Endometrial microvascular endothelial cells (primary cell): ENCODE results near the gene HMCN2. TPM values are rescaled to one million over a fixed set of nuclear protein-coding genes. Genes with fewer than 3 reads are reported as not detected.
"Not testable (repeated sequence)": the region's sequence is repeated elsewhere in the genome, so short reads cannot be mapped to it uniquely, and the experiment has no call there.

Experiments used
- in situ Hi-C: cut with HindIII; loops from 2 replicates; pipeline ENCODE4 v1.10.0; 2017; ENCODE audit warnings: low sequenced_read_pairs, low pct_unique_long_range_greater_than_20kb; ENCODE audit errors: inconsistent ontology term
- total RNA-seq: library from RNA; depleted of rRNA; stranded (reverse); fragments of >200 nt; gene quantifications from one replicate; pipeline ENCODE4 v1.2.3, GENCODE V29; 2015; ENCODE audit errors: inconsistent ontology term

Gene HMCN2
- total RNA-seq, 1 donor from 2014 or later: not detected

DNA sequence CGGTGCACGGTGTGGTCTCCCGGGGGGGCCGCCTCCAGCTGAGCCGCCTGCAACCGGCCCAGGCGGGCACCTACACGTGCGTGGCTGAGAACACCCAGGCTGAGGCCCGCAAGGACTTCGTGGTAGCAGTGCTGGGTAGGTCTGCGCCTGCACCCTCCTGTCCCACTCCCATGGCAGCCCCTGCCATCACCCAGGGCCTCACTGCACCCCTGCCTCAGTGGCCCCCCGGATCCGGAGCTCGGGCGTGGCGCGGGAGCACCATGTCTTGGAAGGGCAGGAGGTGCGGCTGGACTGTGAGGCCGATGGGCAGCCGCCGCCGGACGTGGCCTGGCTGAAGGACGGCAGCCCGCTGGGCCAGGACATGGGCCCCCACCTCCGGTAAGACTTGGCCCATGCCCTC is 125.4 kb downstream of the HMCN2 start:
- in situ Hi-C loops: no loop called here

DNA sequence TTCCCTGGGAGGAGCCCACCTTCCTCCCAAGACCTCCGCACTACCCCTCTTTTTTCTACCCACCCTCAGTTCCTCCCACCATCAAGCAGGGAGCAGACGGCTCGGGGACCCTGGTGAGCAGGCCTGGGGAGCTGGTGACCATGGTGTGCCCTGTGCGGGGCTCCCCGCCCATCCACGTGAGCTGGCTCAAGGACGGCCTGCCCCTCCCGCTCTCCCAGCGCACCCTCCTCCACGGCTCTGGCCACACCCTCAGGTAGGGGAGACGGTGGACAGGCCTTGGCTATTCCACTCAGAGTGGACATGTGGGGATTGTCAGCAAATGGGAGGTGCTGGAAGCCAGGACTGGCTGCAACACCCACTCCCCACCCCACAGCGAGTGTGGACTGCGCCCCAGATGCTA is 126.3 kb downstream of the HMCN2 start:
- in situ Hi-C loops: no loop called here

DNA sequence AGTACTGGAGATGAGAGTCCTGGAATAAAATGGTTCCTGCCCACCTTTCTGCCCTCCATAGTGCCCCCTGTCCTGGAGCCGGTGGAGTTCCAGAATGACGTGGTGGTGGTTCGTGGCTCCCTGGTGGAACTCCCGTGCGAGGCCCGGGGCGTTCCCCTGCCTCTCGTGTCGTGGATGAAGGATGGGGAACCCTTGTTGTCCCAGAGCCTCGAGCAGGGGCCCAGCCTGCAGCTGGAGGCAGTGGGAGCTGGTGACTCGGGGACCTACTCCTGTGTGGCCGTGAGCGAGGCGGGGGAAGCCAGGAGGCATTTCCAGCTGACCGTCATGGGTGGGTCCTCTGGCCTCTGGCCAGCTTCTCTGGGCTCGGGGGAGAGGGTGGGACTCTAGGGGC is 128.1 kb downstream of the HMCN2 start:
- in situ Hi-C loops: no loop called here

DNA sequence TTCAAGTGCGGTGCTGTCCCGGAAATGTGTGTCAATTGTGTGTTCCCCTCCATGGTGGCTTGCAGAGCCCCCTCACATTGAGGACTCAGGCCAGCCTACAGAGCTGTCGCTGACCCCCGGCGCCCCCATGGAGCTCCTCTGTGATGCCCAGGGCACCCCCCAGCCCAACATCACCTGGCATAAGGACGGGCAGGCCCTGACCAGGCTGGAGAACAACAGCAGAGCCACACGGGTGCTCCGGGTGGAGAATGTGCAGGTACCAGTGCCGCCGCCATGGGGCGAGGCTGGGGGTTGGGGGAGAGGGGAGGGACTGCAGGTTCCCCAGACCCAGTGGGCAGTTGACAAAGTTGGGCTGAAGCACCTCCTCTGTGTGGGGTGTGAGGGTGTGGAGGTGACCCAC is 128.8 kb downstream of the HMCN2 start:
- in situ Hi-C loops: no loop called here

DNA sequence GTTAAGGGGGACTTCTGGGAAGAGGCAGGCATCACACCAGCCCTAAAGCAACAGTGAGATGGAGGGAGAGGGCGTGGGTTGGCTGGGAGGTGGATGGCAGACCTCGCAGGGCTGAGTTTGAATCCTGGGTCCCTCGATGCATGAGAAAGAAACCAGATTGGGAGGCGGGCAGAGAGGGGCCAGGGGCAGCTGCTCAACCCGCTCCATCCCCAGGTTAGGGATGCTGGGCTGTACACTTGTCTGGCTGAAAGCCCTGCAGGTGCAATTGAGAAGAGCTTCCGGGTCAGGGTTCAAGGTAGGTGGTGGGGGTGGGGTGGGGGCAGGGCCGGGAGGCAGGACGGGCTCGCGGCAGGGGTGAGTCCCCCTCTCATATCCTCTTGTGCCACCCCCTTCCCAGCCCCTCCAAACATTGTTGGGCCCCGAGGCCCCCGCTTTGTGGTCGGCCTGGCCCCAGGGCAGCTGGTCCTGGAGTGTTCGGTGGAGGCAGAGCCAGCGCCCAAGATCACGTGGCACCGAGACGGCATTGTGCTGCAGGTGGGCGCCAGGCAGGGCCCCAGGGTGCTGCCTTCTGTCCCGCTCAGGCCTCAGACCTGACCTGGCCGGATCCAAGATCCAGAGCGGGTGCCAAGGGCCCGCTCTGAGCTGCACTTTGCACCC is 129.4 kb downstream of the HMCN2 start:
- in situ Hi-C loops: no loop called here

DNA sequence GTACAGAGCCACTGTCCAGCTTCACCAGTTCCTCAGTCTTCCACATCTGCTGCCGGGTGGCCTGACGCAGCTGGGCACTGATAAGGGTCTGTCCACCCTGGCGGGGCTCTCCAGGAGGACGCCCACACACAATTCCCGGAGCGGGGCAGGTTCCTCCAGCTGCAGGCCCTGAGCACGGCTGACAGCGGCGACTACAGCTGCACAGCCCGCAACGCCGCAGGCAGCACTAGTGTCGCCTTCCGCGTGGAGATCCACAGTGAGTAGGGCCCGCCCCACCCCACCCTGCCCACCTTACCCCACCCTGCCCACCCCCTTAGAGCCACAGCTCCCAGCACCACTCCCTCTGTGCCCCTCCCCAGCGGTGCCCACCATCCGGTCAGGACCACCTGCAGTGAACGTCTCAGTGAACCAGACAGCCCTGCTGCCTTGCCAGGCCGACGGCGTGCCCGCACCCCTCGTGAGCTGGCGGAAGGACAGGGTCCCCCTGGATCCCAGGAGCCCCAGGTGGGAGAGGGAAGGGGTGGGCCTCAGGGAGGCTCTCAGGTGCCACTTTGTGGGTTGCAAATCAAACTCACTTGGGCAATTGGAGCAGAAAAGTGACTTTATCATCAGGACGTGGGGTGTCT is 130.4 kb downstream of the HMCN2 start:
- in situ Hi-C loops: no loop called here

DNA sequence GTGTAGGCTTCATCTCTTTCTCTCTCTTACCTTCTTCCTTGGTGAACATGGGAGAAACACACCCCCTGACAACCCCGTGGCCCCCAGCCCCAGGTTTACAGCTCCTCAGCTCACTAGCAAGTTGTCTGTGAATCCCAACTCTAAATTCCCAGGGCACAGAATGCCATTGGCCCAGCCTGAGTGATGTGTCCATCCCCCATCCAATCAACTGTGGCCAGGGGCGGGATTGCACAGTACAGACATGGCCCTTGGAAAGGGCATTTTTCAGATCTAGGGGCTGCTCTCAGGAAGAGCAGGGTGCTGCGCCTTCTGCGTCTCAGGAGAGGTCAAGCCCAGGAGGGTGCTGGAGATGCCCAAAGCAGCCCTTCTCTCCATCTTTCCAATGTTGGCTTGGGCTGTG is 131.0 kb downstream of the HMCN2 start:
- in situ Hi-C loops: no loop called here

DNA sequence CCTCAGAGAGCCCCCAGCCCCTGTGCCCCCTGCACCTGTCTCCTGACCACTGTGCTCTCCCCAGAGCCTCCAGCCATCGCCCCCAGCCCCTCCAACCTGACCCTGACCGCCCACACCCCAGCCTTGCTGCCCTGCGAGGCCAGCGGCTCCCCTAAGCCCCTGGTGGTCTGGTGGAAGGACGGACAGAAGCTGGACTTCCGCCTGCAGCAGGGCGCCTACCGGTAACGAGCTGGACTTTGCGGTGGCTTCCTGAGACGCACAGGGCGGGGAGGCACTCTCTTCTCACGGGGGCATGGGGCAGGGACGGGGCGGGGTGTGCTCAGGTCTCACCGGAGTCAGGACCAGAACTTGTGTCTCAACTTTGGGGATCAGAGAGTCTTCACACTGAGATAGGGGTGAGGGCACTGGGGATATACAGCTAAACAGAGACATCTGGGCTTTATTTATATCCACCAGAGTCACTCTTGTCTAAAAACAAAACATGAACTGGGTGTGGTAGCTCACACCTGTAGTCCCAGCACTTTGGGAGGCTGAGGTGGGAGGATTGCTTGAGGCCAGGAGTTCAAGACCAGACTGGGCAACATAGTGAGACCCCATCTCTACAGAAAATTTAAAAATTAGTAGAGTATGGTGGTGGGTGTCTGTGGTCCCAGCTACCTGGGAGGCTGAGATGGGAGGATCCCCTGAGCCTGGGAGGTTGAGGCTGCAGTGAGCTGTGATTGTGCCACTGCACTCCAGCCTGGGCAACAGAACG is 133.1 kb downstream of the HMCN2 start:
- in situ Hi-C loops: no loop called here

DNA sequence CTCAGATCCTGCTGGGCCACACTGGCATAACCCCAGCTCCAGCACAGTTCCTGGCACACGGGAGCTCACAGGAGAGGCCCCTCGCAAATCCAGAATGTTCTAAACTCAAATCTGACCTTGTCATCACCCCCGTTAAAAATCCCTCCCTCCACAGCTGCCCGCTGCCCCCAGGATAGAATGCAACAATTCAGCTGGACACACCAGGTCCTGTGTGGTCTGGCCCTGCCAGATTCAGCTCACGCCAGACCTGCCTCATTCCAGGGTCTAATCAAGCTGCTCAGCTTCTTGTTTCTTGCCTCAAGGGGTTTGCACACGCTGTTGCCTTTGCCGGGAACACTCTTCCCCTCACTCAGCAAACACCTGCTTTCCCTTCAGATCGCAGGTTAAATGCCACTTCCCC is 134.2 kb downstream of the HMCN2 start:
- in situ Hi-C loops: no loop called here

DNA sequence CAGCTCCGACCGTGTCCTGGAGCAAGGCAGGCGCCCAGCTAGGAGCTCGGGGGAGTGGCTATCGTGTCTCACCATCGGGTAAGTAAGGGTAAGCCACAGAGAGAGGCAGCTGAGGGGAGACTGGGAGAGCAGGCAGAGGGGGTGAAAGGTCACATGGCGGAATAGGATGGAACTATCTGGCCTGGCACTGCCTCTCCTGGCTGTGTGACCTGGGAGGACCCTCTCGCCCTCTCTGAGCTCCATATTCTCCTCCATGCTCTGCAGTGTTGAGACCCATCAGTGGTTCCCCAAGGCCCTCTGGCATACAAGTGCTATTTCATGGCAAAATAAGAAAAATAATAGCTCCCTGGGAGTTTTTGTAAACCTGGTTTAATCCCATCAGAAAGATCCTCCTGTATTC is 135.3 kb downstream of the HMCN2 start:
- in situ Hi-C loops: no loop called here

DNA sequence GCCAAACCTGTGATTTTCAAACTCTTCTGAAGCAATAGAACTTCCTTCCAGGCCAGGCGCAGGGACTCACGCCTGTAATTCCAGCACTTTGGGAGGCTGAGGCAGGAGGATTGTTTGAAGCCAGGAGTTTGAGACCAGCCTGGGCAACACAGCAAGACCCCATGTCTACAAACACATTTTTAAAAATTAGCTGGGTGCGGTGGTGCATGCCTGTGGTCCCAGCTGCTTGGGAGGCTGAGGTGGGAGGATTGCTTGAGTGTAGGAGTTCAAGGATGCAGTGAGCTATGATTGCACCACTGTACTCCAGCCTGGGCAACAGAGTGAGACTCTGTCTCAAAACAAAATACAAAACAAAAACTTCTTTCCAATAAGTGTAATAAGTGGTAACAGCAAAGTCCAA is 136.2 kb downstream of the HMCN2 start:
- in situ Hi-C loops: not testable (repeated sequence)

DNA sequence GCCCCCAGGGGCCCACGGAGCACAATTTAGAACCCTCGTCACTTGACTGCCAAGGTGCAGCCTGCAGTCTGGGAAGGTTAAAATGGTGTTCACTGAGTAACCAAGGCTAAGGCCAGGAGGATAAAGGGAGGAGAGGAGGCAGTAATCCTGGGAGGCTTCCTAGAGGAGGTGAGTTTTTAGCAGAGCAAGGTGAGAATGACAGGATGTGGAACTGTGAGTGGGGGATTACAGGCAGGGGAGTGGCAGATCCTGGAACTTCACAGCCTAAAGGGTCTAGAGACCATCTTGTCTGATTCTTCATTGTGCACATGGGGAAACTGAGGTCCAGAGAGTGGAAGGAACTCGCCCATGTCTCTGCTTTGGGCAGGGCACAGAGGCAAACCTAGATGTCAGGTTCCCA is 136.7 kb downstream of the HMCN2 start:
- in situ Hi-C loops: no loop called here

DNA sequence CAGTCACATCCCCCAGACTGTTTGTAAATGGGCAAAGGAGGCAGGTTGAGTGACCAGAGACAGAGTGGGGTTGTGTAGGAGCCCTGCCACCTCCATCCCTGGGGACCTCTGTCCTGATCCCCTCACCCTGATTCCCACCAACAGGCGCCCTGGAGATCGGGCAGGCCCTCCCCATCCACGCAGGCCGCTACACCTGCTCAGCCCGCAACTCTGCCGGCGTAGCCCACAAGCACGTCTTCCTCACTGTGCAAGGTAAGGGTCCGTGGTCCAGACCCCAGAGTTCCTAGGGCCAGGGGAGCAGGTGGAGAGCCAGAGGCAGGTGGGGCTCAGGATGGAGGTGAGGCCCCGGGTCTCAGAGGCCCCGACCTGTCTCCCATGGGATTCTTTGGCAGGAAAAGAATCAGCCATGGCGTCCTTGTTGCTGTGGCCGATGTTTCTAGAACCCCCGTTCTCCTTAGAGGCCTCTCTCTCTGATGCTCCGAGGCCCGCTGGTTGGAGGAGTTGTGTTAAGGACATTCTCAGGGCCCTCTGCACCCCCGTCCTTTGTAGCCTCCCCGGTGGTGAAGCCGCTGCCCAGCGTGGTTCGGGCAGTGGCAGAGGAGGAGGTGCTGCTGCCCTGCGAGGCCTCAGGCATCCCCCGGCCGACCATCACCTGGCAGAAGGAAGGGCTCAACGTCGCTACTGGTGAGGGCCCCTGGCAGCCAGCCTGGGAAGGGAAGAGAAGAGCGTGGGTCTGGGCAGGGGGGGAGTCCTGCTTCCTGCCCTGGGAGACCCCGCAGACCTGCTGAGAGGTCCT is 137.3 kb downstream of the HMCN2 start:
- in situ Hi-C loops: no loop called here

DNA sequence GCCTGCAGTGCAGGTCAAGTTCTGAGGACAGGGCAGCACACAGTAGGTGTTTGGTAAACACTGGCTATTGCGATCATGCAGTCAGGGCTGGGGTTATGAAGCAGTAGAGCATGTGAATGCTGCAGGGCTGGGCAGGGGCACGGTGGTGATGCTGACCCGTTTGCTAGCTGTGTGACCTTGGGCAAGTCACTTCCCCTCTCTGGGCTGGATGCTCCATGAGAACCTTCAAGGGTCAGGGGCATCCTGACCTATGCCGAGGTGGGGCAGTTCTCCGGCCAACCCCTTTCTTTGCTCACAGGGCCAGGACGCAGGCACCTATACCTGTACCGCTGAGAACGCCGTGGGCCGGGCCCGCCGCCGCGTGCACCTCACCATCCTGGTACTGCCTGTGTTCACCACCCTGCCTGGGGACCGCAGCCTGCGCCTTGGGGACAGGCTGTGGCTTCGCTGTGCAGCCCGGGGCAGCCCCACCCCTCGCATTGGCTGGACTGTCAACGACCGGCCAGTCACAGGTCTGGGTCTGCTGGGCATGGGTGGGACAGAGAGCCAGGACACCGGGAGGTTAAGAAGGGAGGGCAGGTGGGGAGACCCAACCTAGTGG is 140.2 kb downstream of the HMCN2 start:
- in situ Hi-C loops: no loop called here

DNA sequence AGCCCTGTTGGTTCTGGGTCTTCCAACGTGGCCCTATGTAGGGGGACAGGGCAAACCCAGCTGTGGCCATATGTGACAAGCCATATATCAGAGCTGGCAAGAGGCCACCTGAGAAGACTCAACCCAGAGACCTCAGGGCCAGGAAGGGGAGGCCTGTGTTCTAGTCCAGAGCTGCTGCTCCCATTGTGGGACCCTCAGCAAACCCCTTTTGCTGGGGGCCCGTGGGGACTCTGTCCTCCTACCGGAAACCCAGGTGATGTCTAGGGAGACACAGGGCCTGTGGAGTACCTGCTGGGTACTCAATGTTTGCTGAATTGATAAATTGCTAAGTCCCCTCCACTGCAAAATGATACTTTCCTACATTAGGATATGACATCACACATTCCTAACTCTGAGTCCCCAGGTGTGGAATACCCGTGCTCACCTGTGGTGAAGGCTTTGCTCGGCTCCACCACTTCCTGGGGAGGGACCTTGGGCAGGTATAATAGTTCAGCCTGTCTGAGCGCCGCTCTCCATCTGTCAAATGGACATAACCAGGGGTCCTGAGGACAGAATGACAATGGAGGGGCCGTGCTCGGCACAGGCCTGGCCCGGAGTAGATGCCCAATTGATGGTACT is 140.8 kb downstream of the HMCN2 start:
- in situ Hi-C loops: no loop called here

DNA sequence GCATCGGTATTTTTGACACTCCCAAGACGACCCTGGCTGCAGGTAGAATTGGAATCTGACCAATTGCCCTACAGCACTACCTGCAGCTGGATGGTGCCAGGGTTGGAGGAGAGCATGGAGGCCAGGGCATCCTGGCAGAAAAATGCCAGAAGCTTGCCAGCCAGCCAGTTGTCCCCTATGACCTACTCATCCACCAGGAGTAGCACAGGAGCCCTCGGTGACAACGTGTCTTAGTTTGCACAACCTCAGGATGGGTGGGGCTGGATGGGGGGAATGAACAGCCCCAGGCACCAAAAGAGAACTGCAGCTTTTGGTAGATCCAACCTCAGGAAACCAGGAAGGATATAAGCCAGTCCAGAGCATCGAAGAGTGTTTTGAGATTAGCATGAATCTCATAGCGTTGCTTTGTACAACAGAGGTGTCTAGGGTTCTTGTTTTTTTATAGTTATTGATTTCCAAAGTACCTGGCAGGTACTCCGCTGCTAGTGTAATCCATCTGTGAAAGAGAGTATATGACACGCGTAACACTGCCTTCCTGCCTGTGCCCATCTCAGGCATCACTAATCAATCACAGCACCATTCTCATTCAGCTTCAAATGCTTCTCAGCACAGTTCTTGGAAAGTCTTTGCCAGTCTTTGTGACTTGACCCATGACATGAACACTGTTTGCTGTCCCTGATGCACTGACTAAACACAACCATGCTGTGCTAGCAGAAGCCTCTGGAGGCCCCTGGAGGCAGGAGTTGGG is 142.5 kb downstream of the HMCN2 start:
- in situ Hi-C loops: no loop called here

DNA sequence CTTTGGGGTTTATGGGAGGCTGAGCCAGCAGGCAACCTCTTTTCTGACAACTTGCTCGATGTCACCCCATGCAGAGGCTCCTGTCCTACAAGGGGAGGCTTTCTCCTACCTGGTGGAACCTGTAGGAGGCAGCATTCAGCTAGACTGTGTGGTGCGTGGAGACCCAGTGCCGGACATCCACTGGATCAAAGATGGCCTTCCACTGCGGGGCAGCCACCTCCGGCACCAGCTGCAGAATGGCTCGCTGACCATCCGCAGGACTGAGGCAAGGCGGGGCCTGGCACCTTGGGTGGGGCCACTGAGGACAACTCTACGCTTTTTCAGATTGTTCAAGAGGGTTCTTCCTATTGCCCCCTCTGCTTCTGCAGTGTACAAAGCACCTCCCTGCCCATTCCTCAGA is 143.1 kb downstream of the HMCN2 start:
- in situ Hi-C loops: no loop called here

DNA sequence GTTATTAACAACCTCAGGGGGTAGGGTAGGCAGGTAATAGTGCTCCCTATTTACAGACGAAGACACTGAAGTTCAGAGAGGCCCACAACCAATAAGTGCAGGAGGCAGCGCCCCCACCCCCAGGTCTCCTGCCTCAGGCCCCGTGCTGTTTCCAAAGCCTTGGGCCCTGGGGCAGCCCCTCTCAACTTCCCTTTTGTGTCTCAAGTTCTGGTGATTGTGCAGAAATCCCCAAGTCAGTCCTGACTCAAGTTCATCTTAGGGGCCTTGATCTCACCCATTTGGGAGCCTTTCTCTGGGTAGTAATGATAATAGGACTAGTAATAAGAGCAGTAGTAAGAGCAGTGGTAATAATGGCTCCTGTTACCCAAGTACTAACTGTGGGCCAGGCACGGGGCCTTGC is 143.7 kb downstream of the HMCN2 start:
- in situ Hi-C loops: no loop called here
